Stimulated activated CD8-positive, alpha-beta memory T cell treated with anti-CD3 and anti-CD28 coated beads, Interleukin-7, amount 100 ng/mL, for 1 hour (primary cell): ENCODE results near the gene EPHB2.

Source experiments
- DNase-seq, 2 donors: peaks; one replicate each; pipeline ENCODE4 v3.0.0-alpha.2; 2020; ENCODE audit warnings: low read depth in 2 of 2

The EPHB2 gene

GRCh38 chr1:22722901-22723550 lies 12.4 kb downstream of the EPHB2 start:
- no peak for DNase-seq

GRCh38 chr1:22727873-22728272 lies 17.2 kb downstream of the EPHB2 start:
- DNase-seq: no peak

GRCh38 chr1:22728751-22729399 lies 18.2 kb downstream of the EPHB2 start:
- DNase-seq: no peak

- DNase-seq: no peak
Observed at GRCh38 chr1:22729400-22729773, 18.7 kb downstream of the EPHB2 start.

- DNase-seq: no peak
Observed at GRCh38 chr1:22729912-22730311, 19.3 kb downstream of the EPHB2 start.

- DNase-seq: no peak
Observed at GRCh38 chr1:22731924-22732720, 21.5 kb downstream of the EPHB2 start.

GRCh38 chr1:22733643-22734042 lies 23.0 kb downstream of the EPHB2 start:
- DNase-seq: no peak

- no peak for DNase-seq
Observed at GRCh38 chr1:22736501-22737080, 26.0 kb downstream of the EPHB2 start.

- no peak for DNase-seq
Observed at GRCh38 chr1:22737374-22738068, 26.9 kb downstream of the EPHB2 start.

- no peak for DNase-seq
Observed at GRCh38 chr1:22738069-22738435, 27.4 kb downstream of the EPHB2 start.

GRCh38 chr1:22738522-22738921 lies 27.9 kb downstream of the EPHB2 start:
- no peak for DNase-seq

GRCh38 chr1:22739648-22740385 lies 29.2 kb downstream of the EPHB2 start:
- no peak for DNase-seq

- no peak for DNase-seq
Observed at GRCh38 chr1:22741118-22741517, 30.5 kb downstream of the EPHB2 start.

- no peak for DNase-seq
Observed at GRCh38 chr1:22745669-22746585, 35.3 kb downstream of the EPHB2 start.

- DNase-seq: no peak
Observed at GRCh38 chr1:22747021-22747734, 36.5 kb downstream of the EPHB2 start.

- no peak for DNase-seq
Observed at GRCh38 chr1:22747735-22748073, 37.1 kb downstream of the EPHB2 start.

GRCh38 chr1:22749503-22749902 lies 38.9 kb downstream of the EPHB2 start:
- no peak for DNase-seq

- no peak for DNase-seq
Observed at GRCh38 chr1:22749919-22750684, 39.5 kb downstream of the EPHB2 start.

GRCh38 chr1:22750685-22751051 lies 40.0 kb downstream of the EPHB2 start:
- no peak for DNase-seq
